NCI-H2081 (cell line): Measurements from ENCODE around the gene DEPDC5.

ENCODE experiments used
- DNase-seq, 2 experiments: peaks; one replicate each; lab custom pipeline; 2025; lab: John Stamatoyannopoulos, UW

The DEPDC5 gene

GRCh38 chr22:31895411-31896123 lies 141.7 kb downstream of the DEPDC5 start:
- no peak for DNase-seq

DNA sequence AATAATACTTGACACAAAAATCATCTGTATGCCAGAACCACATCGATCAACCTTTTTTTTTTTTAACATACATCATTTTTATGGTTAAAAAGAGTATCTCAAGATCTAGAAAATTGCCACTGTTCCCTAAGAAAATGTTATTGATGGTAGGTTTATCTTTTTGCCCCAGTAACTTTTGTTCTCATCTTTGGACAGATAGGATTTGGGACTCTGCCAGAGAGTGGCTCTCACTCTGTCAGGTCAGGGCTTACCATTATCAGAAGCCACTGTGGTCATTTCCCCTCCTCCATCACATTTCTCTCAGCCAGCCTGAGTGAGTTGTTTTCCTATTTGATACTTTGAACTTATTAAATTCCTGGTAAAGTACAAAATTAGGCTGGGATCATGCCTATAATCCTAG lies 142.7 kb downstream of the DEPDC5 start:
- DNase-seq: no peak

DNA sequence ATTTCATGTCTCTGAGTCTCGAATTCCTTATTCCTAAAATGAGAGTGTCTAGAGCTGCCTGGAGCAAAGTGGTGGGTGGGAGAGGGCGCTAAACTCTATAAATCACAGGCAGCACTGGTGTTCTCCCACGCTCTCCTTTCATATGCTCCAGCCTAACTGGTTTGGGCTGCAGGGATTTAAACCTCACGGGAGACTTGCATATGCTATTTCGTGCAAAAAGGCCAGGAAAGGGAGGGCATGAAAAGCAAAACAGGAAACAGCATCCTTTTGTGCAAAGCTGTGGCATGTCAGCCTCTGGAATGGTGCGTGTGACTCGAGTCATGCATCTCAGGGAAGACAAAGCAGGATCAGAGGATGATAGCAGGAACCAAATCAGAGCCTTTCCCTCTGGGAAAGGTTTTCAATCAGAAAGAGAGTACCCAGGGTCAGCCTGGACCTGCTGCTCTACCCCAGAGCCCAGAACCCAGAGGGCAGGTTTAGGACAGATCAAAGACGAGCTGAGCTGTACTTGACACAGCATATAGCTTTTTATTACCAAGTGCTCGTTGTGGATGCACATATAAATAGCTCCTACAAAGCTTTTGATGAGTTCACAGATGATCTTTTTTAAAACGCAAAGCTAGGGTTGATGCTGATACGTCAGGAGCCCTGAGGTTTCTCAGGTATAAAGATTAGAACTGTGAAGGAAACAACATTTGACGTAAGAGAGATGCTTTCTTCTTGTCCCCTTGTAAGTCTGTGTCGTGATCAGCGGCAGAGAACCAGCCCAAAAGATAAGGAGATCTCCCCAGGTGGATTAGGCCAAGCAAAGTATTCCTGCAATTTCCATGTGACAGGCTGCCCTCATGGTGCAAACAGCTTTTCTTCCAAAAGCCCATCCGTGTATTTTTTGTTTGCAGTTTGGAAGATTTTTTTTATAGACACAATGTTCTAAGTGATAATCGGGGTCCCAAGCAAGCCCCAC lies 144.3 kb downstream of the DEPDC5 start:
- DNase-seq: no peak

GRCh38 chr22:31898926-31899325 lies 145.1 kb downstream of the DEPDC5 start:
- no peak for DNase-seq

DNA sequence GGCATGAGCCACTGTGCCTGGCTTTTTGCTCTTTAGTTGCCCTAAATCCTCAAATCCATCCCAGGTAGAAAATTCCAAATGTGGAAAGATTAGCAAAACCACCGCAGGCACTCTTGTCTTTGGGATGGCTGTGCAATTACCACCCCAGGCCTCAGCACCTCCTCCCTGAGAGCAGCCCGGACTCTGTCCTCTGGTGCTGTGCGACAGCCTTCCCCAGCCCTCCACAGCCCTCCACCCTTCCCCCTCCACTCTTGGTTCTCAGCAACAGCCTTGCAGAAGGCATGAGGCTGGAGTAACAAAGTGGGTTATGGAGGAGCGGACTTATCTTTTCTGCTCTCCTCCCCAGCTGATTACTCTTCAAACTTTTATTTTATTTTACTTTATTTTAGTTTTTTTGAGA lies 145.8 kb downstream of the DEPDC5 start:
- DNase-seq: no peak

- no peak for DNase-seq
These were observed 147.7 kb downstream of the DEPDC5 start for GRCh38 chr22:31901388-31902137.

- DNase-seq: no peak
These were observed 150.8 kb downstream of the DEPDC5 start for GRCh38 chr22:31904651-31905050.

DNA sequence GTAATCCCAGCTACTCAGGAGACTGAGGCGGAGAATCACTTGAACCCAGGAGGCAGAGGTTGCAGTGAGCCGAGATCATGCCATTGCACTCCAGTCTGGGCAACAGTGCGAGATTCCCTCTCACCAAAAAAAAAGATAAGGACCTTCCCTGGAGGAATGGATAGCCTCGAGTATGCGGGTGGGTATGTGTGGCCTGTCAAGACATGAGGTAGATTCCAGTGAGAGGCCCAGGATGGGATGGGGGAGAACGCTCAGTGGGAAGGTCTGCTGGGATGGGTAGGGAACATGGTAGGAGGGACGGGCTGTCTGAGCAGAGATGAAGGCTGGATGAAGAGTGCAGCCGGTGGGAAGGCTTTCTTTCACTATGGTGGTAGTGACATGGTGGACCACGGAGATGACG lies 151.5 kb downstream of the DEPDC5 start:
- DNase-seq: no peak

- DNase-seq: no peak
These were observed 152.3 kb downstream of the DEPDC5 start for GRCh38 chr22:31906086-31906485.

- DNase-seq: no peak
These were observed 152.8 kb downstream of the DEPDC5 start for GRCh38 chr22:31906569-31906968.

- no peak for DNase-seq
These were observed 156.2 kb downstream of the DEPDC5 start for GRCh38 chr22:31909977-31910376.

DNA sequence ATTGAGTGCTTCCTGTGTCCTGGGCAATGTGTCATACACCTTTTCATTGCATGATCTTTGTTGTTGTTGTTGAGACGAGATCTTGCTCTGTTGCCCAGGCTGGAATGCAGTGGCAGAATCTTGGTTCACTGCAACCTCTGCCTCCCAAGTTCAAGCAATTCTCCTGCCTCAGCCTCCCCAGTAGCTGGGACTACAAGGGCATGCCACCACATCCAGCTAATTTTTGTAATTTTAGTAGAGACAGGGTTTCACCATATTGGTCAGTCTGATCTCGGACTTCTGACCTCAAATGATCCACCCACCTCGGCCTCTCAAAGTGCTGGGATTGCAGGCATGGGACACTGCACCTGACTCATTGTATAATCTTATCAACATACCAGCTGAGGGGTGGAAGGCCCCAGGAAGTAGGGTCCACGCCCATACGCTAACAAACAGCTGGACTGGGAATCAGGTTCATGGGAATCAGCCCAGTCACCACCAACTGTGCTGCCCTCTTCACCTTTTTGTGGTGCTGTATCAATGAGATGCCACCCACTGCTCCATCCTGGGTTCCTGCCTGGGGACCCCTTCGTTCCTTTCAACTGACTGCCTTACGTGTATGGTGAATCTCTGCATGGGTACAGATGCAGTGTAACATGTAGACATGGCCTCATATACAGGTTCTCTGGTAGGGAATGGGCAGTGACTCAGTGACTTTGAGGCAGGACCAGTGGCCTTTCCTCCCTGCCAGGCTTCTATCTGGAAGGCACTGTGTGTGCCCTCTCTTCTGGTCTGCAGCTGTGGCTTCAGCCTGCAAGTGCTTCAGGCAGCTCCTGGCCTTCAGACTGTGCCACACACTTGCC lies 158.0 kb downstream of the DEPDC5 start:
- DNase-seq: no peak

- DNase-seq: no peak
These were observed 158.6 kb downstream of the DEPDC5 start for GRCh38 chr22:31912407-31912743.

DNA sequence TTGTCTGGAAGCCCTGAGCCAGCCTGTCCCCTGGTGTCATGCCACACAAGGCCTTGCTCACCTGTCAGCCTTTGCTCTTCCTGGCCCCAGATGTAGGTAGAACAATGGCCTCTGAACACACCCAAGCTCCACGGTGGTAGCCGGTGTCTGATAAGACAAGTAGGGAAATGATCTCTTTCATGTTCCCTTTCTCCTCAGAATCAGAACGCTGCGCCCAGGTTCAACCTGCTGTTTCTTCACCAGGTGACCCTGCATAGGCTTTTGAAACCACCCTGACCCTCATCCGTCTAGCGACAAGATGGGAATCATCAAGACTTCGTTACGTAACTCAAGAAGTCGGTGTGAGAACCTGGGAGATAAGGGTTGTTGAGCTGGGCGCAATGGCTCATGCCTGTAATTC lies 161.8 kb downstream of the DEPDC5 start:
- no peak for DNase-seq

DNA sequence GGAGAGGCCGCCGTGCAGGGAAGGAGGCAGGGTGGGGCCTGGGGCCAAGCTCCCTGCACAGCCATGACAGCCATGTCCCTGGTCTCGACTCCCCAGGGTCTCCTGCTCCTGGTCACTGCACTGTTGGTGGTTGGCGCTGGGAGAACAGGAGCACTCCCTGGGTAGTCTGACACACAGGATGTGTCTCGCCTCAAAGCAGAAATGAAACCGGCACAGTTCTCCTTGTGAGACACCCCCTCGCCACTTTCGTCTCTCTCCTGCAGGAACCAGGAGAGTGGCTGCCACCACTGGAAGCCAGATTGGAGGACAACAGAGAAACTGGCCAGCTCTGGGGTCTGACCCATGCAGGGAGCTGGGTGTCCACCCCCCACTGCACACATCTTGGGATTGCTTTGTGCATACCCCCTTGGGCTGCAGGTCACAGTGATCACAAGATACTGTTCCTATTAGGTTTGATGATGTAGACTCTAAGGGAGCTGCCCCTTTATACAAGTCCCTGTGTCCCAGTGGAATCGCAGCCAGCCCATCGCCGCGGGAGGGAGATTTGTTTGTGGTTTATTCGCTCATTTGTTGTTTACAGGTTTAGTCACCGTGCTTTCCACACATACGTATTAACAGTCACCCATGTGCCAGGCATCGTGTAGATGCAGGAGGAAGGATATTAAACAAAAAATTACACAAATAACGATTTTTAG lies 163.6 kb downstream of the DEPDC5 start:
- DNase-seq: no peak

GRCh38 chr22:31919730-31920129 lies 165.9 kb downstream of the DEPDC5 start:
- no peak for DNase-seq

GRCh38 chr22:31920306-31920705 lies 166.5 kb downstream of the DEPDC5 start:
- DNase-seq: no peak

DNA sequence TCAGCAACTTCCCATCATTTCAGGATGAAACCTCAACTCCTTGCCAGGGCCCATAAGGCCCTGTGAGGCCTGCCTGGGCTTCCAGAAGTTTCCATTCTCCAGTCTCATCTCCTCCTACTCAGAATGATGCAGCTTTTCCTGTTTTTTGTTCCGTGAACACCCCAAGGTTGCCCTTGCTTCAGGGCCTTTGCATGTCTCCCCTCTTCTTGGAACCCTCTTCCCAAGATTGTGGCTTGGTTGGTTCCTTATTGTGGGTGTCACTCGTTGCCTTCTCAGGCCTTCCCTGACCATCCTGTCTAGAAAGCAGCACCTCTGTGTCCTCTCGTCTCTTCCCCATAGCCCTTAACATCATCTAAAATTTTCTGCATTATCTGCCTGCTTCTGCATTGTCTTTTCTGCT lies 167.3 kb downstream of the DEPDC5 start:
- no peak for DNase-seq

- no peak for DNase-seq
These were observed 168.7 kb downstream of the DEPDC5 start for GRCh38 chr22:31922534-31922933.

- DNase-seq: no peak
These were observed 169.3 kb downstream of the DEPDC5 start for GRCh38 chr22:31923136-31923535.

DNA sequence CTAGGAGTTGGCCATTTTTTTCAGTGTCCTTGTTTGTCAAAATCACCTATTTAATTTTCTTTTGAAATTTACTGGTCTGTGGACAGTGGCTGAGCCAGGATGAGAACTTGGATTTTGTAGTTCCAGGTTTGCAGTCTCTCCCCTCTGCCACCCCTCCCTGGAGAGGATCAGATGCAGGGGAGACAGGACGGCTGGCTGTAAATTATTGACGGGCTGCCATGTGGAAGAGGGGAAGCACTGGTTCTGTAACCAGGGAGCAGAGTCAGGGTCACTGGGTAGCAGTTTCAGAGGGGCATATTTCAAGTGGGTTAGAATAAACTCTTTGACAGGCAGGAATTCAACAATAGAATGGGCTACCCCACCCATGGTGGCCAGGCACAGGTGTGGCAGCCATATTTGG lies 169.9 kb downstream of the DEPDC5 start:
- DNase-seq: no peak
